GM23338 (cell line): ENCODE data around the gene PDE5A.

Source experiments
- POLR2AphosphoS5 ChIP-seq: IDR thresholded peaks from 2 replicates; pipeline ENCODE4 v1.6.1; 2016; ENCODE audit warnings: antibody characterized with exemption, low read depth
- STAT1 ChIP-seq: IDR thresholded peaks from one replicate; pipeline ENCODE4 v1.6.1; 2016; ENCODE audit warnings: antibody characterized with exemption; ENCODE audit not compliant: unreplicated experiment
- TF ChIP-seq, protein P1 (sequence below), 2 experiments: fragments of 200-600 bp in 1 of 2; sonication (generic) in 1 of 2; conservative IDR thresholded peaks; 2 replicates each; pipeline versions ENCODE4 v1.5.1 to v1.6.1; 2016 to 2017; ENCODE audit warnings: antibody characterized with exemption in 2 of 2, low read depth in 2 of 2, mild to moderate bottlenecking in 2 of 2, moderate library complexity in 1 of 2
- TF ChIP-seq, protein P2 (sequence below): IDR thresholded peaks from one replicate; pipeline ENCODE4 v1.6.1; 2018; ENCODE audit warnings: antibody characterized with exemption; ENCODE audit not compliant: unreplicated experiment

DNA sequence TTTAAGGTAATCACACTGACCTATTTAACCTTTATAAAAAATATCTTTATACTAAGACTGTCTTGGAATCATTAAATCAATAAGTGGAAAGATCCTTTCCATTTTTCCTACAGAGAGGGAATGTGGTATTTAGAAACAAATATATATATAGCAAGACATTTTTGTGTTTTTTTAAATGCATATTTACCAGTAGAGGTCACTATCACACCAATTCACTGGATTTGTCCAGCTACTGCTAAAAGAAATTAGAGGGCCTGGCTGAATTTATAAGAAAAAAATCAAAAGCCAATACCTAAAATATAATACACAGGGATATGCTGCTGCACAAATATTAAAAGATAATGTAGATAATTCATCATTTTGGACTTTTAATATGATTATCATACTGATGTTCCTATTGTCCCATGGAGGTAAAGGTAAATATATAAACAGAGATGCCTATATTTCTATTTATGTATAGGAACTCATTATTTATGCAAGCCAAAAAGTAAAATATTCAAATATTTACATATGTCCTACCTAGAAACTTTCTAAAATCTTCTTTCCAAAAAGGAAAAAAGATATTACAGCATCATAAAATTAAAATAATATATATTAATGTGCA lies 69.5 kb downstream of the PDE5A start:
- TF ChIP-seq, protein P1, sequence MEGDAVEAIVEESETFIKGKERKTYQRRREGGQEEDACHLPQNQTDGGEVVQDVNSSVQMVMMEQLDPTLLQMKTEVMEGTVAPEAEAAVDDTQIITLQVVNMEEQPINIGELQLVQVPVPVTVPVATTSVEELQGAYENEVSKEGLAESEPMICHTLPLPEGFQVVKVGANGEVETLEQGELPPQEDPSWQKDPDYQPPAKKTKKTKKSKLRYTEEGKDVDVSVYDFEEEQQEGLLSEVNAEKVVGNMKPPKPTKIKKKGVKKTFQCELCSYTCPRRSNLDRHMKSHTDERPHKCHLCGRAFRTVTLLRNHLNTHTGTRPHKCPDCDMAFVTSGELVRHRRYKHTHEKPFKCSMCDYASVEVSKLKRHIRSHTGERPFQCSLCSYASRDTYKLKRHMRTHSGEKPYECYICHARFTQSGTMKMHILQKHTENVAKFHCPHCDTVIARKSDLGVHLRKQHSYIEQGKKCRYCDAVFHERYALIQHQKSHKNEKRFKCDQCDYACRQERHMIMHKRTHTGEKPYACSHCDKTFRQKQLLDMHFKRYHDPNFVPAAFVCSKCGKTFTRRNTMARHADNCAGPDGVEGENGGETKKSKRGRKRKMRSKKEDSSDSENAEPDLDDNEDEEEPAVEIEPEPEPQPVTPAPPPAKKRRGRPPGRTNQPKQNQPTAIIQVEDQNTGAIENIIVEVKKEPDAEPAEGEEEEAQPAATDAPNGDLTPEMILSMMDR (conservative IDR thresholded peaks at IDR 0.05; ENCODE audit: low read depth in 2 of 2), result peak in 1 of 2 experiments; percentile 75
- TF ChIP-seq POLR2AphosphoS5 (no peak), STAT1 (no peak)
- TF ChIP-seq, protein P2, sequence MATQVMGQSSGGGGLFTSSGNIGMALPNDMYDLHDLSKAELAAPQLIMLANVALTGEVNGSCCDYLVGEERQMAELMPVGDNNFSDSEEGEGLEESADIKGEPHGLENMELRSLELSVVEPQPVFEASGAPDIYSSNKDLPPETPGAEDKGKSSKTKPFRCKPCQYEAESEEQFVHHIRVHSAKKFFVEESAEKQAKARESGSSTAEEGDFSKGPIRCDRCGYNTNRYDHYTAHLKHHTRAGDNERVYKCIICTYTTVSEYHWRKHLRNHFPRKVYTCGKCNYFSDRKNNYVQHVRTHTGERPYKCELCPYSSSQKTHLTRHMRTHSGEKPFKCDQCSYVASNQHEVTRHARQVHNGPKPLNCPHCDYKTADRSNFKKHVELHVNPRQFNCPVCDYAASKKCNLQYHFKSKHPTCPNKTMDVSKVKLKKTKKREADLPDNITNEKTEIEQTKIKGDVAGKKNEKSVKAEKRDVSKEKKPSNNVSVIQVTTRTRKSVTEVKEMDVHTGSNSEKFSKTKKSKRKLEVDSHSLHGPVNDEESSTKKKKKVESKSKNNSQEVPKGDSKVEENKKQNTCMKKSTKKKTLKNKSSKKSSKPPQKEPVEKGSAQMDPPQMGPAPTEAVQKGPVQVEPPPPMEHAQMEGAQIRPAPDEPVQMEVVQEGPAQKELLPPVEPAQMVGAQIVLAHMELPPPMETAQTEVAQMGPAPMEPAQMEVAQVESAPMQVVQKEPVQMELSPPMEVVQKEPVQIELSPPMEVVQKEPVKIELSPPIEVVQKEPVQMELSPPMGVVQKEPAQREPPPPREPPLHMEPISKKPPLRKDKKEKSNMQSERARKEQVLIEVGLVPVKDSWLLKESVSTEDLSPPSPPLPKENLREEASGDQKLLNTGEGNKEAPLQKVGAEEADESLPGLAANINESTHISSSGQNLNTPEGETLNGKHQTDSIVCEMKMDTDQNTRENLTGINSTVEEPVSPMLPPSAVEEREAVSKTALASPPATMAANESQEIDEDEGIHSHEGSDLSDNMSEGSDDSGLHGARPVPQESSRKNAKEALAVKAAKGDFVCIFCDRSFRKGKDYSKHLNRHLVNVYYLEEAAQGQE, result no peak
